Non-pigmented ciliary epithelial cell (primary cell): ENCODE data around the gene PCDHA9.
"Not testable (repeated sequence)": the region's sequence is repeated elsewhere in the genome, so short reads cannot be mapped to it uniquely, and the experiment has no call there.

Source experiments
- DNase-seq: peaks from one replicate; pipeline ENCODE4 v3.0.0-alpha.2; 2010; ENCODE audit warnings: low read depth

PCDHA9 gene

DNA sequence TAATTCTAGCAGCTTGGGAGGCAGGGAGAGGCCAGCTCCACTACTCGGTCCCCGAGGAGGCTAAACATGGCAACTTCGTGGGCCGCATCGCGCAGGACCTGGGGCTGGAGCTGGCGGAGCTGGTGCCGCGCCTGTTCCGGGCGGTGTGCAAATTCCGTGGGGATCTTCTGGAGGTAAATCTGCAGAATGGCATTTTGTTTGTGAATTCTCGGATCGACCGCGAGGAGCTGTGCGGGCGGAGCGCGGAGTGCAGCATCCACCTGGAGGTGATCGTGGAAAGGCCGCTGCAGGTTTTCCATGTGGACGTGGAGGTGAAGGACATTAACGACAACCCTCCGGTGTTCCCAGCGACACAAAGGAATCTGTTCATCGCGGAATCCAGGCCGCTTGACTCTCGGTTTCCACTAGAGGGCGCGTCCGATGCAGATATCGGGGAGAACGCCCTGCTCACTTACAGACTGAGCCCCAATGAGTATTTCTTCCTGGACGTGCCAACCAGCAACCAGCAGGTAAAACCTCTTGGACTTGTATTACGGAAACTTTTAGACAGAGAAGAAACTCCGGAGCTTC lies 13.7 kb upstream of the PCDHA9 start:
- not testable (repeated sequence) for DNase-seq

DNA sequence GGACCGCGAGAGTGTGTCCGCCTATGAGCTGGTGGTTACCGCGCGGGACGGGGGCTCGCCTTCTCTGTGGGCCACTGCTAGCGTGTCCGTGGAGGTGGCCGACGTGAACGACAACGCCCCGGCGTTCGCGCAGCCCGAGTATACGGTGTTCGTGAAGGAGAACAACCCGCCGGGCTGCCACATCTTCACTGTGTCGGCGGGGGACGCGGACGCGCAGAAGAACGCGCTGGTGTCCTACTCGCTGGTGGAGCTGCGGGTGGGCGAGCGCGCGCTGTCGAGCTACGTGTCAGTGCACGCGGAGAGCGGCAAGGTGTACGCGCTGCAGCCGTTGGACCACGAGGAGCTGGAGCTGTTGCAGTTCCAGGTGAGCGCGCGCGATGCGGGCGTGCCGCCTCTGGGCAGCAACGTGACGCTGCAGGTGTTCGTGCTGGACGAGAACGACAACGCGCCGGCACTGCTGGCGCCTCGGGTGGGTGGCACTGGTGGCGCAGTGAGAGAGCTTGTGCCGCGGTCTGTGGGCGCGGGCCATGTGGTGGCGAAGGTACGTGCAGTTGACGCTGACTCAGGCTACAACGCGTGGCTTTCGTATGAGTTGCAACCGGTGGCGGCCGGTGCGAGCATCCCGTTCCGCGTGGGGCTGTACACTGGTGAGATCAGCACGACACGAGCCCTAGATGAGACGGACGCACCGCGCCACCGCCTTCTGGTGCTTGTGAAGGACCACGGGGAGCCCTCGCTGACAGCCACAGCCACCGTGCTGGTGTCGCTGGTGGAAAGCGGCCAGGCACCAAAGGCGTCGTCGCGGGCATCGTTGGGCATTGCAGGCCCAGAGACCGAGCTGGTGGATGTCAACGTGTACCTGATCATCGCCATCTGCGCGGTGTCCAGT lies 12.3 kb upstream of the PCDHA9 start:
- no peak for DNase-seq

DNA sequence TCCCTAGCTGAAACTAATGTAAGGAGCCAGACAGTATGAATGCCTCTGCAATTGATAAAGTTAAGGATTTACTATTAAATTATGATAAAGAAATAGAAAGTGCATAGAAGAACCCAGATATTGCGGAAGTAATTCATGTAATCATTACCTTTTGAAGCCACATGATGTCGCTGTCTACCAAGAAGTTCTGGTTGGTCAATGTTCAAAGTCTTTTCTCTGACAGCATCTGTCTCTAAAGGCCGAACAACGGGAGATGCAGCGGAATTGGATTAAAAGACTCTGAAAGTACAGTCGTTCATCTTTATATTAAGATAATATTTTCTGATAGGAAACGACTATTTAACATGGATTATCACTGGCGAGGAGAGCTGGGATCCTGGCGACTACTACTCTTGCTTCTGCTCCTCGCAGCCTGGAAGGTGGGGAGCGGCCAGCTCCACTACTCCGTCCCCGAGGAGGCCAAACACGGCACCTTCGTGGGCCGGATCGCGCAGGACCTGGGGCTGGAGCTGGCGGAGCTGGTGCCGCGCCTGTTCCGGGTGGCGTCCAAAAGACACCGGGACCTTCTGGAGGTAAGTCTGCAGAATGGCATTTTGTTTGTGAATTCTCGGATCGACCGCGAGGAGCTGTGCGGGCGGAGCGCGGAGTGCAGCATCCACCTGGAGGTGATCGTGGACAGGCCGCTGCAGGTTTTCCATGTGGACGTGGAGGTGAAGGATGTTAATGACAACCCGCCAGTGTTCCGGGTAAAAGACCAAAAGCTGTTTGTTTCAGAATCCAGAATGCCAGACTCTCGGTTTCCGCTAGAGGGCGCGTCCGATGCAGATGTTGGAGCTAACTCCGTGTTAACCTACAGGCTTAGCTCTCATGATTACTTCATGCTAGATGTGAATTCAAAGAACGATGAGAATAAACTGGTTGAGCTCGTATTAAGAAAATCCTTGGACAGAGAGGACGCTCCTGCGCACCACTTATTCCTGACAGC lies 6.9 kb upstream of the PCDHA9 start, which contains the start of gene PCDHA8:
Gene PCDHA8 (plus strand): TSS at position 210 of the 985 bp plus-strand sequence. CDS start 135 bp downstream, at position 345.
- no peak for DNase-seq

DNA sequence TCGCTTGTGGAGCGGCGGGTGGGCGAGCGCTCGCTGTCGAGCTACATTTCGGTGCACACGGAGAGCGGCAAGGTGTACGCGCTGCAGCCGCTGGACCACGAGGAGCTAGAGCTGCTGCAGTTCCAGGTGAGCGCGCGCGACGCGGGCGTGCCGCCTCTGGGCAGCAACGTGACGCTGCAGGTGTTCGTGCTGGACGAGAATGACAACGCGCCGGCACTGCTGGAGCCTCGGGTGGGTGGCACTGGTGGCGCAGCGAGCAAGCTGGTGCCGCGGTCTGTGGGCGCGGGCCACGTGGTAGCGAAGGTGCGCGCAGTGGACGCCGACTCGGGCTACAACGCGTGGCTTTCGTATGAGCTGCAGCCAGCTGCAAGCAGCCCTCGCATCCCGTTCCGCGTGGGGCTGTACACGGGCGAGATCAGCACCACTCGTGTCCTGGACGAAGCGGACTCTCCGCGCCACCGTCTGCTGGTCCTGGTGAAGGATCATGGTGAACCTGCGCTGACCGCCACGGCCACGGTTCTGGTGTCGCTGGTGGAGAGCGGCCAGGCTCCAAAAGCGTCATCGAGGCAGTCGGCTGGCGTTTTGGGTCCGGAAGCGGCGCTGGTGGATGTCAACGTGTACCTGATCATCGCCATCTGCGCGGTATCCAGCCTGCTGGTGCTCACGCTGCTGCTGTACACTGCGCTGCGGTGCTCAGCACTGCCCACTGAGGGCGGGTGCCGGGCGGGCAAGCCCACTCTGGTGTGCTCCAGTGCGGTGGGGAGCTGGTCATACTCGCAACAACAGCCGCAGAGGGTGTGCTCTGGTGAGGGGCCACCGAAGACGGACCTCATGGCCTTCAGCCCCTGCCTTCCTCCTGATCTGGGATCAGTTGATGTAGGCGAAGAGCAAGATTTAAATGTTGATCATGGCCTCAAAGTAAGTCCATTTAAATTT lies 5.1 kb upstream of the PCDHA9 start:
- no peak for DNase-seq

DNA sequence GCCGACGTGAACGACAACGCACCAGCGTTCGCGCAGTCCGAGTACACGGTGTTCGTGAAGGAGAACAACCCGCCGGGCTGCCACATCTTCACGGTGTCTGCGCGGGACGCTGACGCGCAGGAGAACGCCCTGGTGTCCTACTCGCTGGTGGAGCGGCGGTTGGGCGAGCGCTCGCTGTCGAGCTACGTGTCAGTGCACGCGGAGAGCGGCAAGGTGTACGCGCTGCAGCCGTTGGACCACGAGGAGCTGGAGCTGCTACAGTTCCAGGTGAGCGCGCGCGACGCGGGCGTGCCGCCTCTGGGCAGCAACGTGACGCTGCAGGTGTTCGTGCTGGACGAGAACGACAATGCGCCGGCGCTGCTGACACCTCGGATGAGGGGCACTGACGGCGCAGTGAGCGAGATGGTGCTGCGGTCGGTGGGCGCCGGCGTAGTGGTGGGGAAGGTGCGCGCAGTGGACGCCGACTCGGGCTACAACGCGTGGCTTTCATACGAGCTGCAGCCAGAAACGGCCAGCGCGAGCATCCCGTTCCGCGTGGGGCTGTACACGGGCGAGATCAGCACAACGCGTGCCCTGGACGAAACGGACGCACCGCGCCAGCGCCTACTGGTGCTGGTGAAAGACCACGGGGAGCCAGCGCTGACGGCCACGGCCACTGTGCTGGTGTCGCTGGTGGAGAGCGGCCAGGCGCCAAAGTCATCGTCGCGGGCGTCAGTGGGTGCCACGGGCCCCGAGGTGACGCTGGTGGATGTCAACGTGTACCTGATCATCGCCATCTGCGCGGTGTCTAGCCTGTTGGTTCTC lies 1.9 kb downstream of the PCDHA9 start:
- not testable (repeated sequence) for DNase-seq

DNA sequence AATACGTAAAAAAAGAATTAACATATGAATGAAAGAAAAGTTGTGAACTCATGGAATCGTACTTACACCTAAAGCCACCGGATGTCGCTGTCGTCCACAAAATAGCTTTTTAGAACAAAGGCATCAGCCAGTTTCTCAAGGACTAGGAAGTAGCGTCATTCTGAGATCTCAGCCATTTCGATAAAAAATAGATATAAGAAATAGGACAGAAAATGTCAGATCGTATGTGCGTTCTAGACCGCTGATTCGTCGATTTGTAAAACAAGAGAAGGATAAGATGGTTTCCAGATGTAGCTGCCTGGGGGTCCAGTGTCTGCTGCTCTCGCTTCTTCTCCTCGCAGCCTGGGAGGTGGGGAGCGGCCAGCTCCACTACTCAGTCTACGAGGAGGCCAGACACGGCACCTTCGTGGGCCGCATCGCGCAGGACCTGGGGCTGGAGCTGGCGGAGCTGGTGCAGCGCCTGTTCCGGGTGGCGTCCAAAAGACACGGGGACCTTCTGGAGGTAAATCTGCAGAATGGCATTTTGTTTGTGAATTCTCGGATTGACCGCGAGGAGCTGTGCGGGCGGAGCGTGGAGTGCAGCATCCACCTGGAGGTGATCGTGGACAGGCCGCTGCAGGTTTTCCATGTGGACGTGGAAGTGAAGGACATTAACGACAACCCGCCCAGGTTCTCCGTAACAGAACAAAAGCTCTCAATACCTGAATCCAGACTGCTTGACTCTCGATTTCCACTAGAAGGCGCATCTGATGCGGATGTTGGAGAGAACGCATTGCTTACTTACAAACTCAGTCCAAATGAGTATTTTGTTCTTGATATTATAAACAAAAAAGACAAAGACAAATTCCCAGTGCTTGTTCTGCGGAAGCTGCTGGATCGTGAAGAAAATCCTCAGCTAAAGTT lies 7.8 kb downstream of the PCDHA9 start, which contains the start of gene PCDHA10:
Gene PCDHA10 (plus strand): TSS at position 126 of the 903 bp plus-strand sequence. CDS start 152 bp downstream, at position 278.
- DNase-seq: no peak

DNA sequence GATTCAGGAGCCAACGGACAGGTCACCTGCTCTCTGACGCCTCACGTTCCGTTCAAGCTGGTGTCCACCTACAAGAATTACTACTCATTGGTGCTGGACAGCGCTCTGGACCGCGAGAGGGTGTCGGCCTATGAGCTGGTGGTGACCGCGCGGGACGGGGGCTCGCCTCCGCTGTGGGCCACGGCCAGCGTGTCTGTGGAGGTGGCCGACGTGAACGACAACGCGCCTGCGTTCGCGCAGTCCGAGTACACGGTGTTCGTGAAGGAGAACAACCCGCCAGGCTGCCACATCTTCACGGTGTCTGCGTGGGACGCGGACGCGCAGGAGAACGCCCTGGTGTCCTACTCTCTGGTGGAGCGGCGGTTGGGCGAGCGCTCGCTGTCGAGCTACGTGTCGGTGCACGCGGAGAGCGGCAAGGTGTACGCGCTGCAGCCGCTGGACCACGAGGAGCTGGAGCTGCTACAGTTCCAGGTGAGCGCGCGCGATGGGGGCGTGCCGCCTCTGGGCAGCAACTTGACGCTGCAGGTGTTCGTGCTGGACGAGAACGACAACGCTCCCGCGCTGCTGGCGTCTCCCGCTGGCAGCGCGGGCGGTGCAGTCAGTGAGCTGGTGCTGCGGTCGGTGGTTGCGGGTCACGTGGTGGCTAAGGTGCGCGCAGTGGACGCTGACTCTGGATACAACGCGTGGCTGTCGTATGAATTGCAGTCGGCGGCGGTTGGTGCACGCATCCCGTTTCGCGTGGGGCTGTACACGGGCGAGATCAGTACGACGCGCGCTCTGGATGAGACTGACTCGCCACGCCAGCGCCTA lies 9.2 kb downstream of the PCDHA9 start:
- no peak for DNase-seq

DNA sequence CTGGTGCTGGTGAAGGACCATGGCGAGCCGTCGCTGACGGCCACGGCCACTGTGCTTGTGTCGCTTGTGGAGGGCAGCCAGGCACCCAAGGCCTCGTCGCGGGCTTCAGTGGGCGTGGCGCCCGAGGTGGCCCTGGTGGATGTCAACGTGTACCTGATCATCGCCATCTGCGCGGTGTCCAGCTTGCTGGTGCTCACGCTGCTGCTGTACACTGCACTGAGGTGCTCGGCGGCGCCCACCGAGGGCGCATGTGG lies 9.7 kb downstream of the PCDHA9 start:
- DNase-seq: no peak

DNA sequence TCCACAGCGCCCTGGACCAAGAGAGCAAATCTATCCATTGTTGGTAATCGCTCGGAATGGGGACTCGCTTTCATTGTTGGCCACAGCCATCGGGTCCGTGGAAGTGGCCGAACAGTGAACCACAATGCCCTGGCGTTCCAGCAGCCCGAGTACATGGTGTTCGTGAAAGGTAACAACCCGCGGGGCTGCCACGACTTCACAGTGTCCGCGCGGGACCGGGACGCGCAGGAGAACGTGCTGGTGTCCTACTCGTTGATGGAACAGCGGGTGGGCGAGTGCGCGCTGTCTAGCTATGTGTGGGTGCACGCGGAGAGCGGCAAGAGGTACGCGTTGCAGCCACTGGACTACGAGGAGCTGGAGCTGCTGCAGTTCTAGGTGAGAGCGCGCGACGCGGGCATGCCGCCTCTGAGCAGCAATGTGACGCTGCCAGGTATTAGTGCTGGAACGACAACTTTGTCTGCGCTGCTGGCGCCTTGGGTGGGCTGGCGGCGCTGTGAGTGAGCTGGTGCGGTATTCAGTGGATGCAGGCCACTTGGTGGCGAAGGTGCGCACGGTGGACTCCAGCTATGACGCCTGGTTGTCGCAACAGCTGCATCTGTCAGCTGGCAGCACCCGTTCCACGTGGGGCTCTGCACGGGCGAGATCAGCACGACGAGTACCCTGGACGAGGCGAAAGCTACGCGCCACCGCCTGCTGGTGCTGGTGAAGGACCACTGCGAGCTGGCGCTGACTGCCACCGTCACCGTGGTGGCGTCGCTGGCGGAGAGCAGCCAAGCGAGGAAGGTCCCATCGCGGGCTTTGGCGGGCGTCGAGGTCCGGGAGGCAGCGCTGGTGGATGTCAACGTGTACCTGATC lies 14.5 kb downstream of the PCDHA9 start:
- DNase-seq: no peak

DNA sequence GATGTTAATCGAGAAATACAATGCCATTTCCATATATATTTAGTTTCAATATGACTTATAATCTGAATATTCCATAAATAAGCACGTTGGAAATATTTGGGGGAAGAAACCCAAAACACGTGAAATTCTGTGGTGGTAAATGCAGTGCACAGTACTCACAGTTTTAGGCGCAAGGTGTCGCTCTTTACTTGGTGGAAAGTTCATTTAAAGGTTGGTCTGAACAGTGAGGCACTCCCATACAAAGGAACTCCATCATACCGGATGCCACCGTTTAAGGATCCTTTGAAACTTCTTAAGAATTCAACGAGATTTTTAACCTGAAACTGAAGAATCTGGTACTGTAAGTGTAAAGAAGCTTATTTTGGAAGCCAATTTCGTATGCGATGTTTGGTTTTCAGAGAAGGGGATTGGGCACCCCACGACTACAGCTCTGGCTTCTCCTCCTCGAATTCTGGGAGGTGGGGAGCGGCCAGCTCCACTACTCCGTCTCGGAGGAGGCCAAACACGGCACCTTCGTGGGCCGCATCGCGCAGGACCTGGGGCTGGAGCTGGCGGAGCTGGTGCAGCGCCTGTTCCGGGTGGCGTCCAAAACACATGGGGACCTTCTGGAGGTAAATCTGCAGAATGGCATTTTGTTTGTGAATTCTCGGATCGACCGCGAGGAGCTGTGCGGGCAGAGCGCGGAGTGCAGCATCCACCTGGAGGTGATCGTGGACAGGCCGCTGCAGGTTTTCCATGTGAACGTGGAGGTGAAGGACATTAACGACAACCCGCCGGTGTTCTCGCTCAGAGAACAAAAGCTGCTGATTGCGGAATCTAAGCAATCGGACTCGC lies 20.8 kb downstream of the PCDHA9 start, which contains the start of gene PCDHA11:
Gene PCDHA11 (plus strand): TSS at position 237 of the 834 bp plus-strand sequence. CDS start 147 bp downstream, at position 384.
- DNase-seq: no peak

DNA sequence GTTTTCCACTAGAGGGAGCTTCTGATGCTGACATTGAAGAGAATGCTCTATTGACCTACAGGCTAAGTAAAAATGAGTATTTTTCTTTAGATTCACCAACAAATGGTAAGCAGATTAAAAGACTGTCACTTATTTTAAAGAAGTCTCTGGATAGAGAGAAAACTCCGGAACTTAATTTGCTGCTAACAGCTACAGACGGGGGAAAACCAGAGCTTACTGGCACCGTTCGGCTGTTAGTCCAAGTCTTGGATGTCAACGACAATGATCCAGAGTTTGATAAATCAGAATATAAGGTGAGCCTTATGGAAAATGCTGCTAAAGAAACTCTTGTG lies 21.3 kb downstream of the PCDHA9 start:
- no peak for DNase-seq

DNA sequence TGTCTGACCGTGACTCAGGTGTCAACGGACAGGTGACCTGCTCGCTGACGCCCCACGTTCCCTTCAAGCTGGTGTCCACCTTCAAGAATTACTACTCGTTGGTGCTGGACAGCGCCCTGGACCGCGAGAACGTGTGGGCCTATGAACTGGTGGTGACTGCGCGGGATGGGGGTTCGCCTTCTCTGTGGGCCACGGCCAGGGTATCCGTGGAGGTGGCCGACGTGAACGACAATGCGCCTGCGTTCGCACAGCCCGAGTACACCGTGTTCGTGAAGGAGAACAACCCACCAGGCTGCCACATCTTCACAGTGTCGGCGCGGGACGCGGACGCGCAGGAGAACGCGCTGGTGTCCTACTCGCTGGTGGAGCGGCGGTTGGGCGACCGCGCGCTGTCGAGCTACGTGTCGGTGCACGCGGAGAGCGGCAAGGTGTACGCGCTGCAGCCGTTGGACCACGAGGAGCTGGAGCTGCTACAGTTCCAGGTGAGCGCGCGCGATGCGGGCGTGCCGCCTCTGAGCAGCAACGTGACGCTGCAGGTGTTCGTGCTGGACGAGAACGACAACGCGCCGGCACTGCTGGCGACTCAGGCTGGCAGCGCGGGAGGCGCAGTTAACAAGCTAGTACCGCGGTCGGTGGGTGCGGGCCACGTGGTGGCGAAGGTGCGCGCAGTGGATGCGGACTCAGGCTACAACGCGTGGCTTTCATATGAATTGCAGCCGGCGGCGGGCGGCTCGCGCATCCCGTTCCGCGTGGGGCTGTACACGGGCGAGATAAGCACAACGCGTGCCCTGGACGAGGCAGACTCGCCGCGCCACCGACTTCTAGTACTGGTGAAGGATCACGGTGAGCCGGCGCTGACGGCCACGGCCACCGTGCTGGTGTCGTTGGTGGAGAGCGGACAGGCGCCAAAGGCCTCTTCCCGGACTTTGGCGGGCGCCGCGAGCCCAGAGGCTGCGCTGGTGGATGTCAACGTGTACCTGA lies 22.3 kb downstream of the PCDHA9 start:
- DNase-seq: no peak

DNA sequence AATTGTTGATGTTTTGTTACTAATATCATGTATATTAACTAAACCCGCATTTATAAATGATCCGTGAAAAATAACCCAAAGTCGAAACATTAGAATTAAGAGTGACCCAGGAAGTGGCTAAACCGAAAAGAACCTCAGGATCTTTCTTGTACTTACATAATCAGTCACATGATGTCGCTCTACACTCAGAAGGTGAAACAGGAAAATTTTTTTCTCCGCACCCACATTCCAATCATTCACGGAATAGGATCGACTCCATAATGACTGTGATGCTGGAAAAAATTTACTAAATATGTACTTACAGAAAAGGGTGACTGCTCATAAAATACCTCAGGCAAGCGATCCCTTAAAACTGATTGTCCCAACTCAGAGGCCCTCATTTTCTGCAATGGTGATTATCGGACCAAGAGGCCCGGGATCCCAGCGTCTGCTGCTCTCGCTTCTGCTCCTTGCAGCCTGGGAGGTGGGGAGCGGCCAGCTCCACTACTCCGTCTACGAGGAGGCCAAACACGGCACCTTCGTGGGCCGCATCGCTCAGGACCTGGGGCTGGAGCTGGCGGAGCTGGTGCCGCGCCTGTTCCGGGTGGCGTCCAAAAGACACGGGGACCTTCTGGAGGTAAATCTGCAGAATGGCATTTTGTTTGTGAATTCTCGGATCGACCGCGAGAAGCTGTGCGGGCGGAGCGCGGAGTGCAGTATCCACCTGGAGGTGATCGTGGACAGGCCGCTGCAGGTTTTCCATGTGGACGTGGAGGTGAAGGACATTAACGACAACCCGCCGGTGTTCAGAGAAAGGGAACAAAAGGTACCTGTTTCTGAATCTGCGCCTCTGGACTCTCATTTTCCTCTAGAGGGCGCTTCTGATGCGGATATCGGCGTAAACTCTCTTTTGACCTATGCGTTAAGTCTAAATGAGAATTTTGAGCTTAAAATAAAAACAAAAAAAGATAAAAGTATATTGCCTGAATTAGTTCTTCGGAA lies 27.2 kb downstream of the PCDHA9 start, which contains the start of gene PCDHA12:
Gene PCDHA12 (plus strand): TSS at position 224 of the 981 bp plus-strand sequence. CDS start 165 bp downstream, at position 389.
- no peak for DNase-seq
